ENCODE data around the gene SCN2A. TPM values are rescaled to one million over a fixed set of nuclear protein-coding genes. Genes with fewer than 3 reads are reported as not detected.

Gene SCN2A
- total and polyA plus RNA-seq, 10 of the 15 experiments (the other 5 are each of a cell fraction or from before 2014, with no cell fraction given), result 0.01 TPM; not detected in 8

- FAIRE-seq, result no peak
- SMC1A ChIA-PET (ENCODE audit: uncharacterized antibody, unreplicated experiment), result interaction anchor here (1.5 kb wide), 1 partner anchor 12 kb away, joined by 3 read pairs; no protein-coding TSS in a partner anchor
- BruUV-seq (replicated peaks), result no TSS peak
- TF ChIP-seq PRDM15 (CRISPR knock-in tag; IDR thresholded peaks at IDR 0.05), result no peak
- TF ChIP-seq SMAD5 (IDR thresholded peaks at IDR 0.05; ENCODE audit: low read depth), result no peak
- TF ChIP-seq CUX1 (IDR thresholded peaks at IDR 0.05; ENCODE audit: insufficient replicate concordance, low read depth, low read length), result no peak
- TF ChIP-seq POU2F2 (IDR thresholded peaks at IDR 0.05; ENCODE audit: borderline replicate concordance, low read depth, low read length), result no peak
- TF ChIP-seq PML (IDR thresholded peaks at IDR 0.05; ENCODE audit: low read length), result no peak
- no peak for TF ChIP-seq DPF2 (IDR thresholded peaks at IDR 0.05)
- no peak for TF ChIP-seq POLR2AphosphoS5 (IDR thresholded peaks at IDR 0.05; ENCODE audit: low read length)
- no peak for TF ChIP-seq PAX8 (IDR thresholded peaks at IDR 0.05)
- TF ChIP-seq MLLT1 (IDR thresholded peaks at IDR 0.05), result no peak
- TF ChIP-seq TCF7 (IDR thresholded peaks at IDR 0.05; ENCODE audit: borderline replicate concordance), result no peak
- no peak for TF ChIP-seq ATF2 (IDR thresholded peaks at IDR 0.05; ENCODE audit: low read length)
- no peak for TF ChIP-seq RB1 (IDR thresholded peaks at IDR 0.05; ENCODE audit: borderline replicate concordance)
Measured at GRCh38 chr2:165369131-165369897, 130.1 kb downstream of the SCN2A start.

More at GRCh38 chr2:165369131-165369897, 130.1 kb downstream of the SCN2A start:
- H3K36me3 ChIP-seq (ENCODE audit: control insufficient read depth in 2 of 2, insufficient read depth in 2 of 2, low read length in 1 of 2), result no peaks in the 10 kb centered on the region
- H3K79me2 ChIP-seq (ENCODE audit: control insufficient read depth, insufficient read depth, low read length), result no peaks in the 10 kb centered on the region
- H3K9ac ChIP-seq (ENCODE audit: control insufficient read depth, insufficient read depth, low read length), result no peak overlapping the region
- ATAC-seq, result no peak
- no peak overlapping the region for H3K27ac ChIP-seq (ENCODE audit: control insufficient read depth, insufficient read depth)
- no peak overlapping the region for H2AFZ ChIP-seq (ENCODE audit: control insufficient read depth, low read depth, low read length)
- RAD21 ChIA-PET (ENCODE audit: unreplicated experiment), result no interaction called here
- H3K4me2 ChIP-seq (ENCODE audit: control insufficient read depth, insufficient read depth), result no peak overlapping the region
- WGBS (ENCODE audit: insufficient coverage, insufficient replicate concordance, low lambda C conversion rate, missing lambda C conversion rate), result 37% methylated on average over 11 of the region's 11 CpGs
- intact Hi-C loops (cut with micrococcal nuclease; ENCODE audit: unreplicated experiment), result no loop called here
- in situ Hi-C loops (cut with MboI), result no loop called here
- POLR2A ChIA-PET, result no interaction called here
- H3K9me3 ChIP-seq (replicated peaks; ENCODE audit: control insufficient read depth, insufficient read depth, low read length), result no peaks in the 10 kb centered on the region
- CTCF ChIA-PET, result interaction anchor here (0.6 kb wide), 1 partner anchor 9 kb away, joined by 3 read pairs; no protein-coding TSS in a partner anchor
- DNase-seq (ENCODE audit: low read depth, low spot score), result no peak
- H3K4me3 ChIP-seq, result no peak overlapping the region
- H3K27me3 ChIP-seq (replicated peaks in 1 of 2; ENCODE audit: control insufficient read depth in 2 of 2, insufficient read depth in 2 of 2, low read length in 1 of 2), result no peaks in the 10 kb centered on the region; a peak in 1 of 4 replicates
- H3K4me1 ChIP-seq (ENCODE audit: control insufficient read depth, insufficient read depth, low read length), result no peaks in the 10 kb centered on the region
- H4K20me1 ChIP-seq (ENCODE audit: control insufficient read depth, insufficient read depth), result no peaks in the 10 kb centered on the region
